ENCODE measurements around the gene TM4SF20.

The TM4SF20 gene

GRCh38 chr2:227335713-227336112 is 43.4 kb downstream of the TM4SF20 start:
- H3K27ac ChIP-seq, result no peak overlapping the region
- DNase-seq, result no peak
- no peak overlapping the region for H3K4me3 ChIP-seq
- no peaks in the 10 kb centered on the region for H3K9me3 ChIP-seq
- H3K4me1 ChIP-seq, result no peaks in the 10 kb centered on the region
- no peak for TF ChIP-seq CTCF (IDR thresholded peaks at IDR 0.05)
- intact Hi-C loops (cut with DNase I; ENCODE audit: low total_unique reads), result no loop called here
- peaks cover 28 to 77% (median 50%) of the 10 kb centered on the region in 3 donors for H3K36me3 ChIP-seq
- no peaks in the 10 kb centered on the region for H3K27me3 ChIP-seq

GRCh38 chr2:227326783-227327182 is 52.3 kb downstream of the TM4SF20 start:
- no peak for DNase-seq
- TF ChIP-seq CTCF (IDR thresholded peaks at IDR 0.05), result no peak
- no peaks in the 10 kb centered on the region for H3K9me3 ChIP-seq
- H3K27ac ChIP-seq, result no peak overlapping the region
- peaks cover 0 to 26% (median 9%) of the 10 kb centered on the region in 4 donors for H3K4me1 ChIP-seq
- intact Hi-C loops (cut with DNase I; ENCODE audit: low total_unique reads), result no loop called here
- H3K36me3 ChIP-seq, result peaks cover 0 to 13% (median 11%) of the 10 kb centered on the region in 3 donors
- H3K4me3 ChIP-seq, result peak overlapping the region; percentile 93 to 95
- H3K27me3 ChIP-seq, result no peaks in the 10 kb centered on the region

GRCh38 chr2:227325839-227326195 is 53.3 kb downstream of the TM4SF20 start:
- H3K36me3 ChIP-seq, result peaks cover 0 to 8% (median 5%) of the 10 kb centered on the region in 3 donors
- H3K9me3 ChIP-seq, result no peaks in the 10 kb centered on the region
- intact Hi-C loops (cut with DNase I; ENCODE audit: low total_unique reads), result no loop called here
- H3K4me3 ChIP-seq, result peak overlapping the region; percentile 93 to 95
- peak overlapping the region; percentile 91 to 92 for H3K27ac ChIP-seq
- DNase-seq, result peak in 1 of 2 donors; percentile 26
- H3K4me1 ChIP-seq, result peaks cover 0 to 26% (median 9%) of the 10 kb centered on the region in 4 donors
- TF ChIP-seq CTCF (IDR thresholded peaks at IDR 0.05), result no peak
- no peaks in the 10 kb centered on the region for H3K27me3 ChIP-seq

- Histone ChIP-seq H3K36me3 (peaks cover 0 to 3% (median 0%) of the 10 kb centered on the region in 3 donors), H3K4me1 (peaks cover 0 to 26% (median 9%) of the 10 kb centered on the region in 4 donors), H3K4me3 (peak within 1 kb of the TSS; percentile 93 to 95), H3K27ac (peak within 1 kb of the TSS; percentile 91 to 92), H3K27me3 (no peaks in the 10 kb centered on the region), H3K9me3 (no peaks in the 10 kb centered on the region)
- intact Hi-C loops (cut with DNase I; ENCODE audit: low total_unique reads), result no loop called here
- TF ChIP-seq CTCF (IDR thresholded peaks at IDR 0.05), result no peak
- DNase-seq, result peak; percentile 91 to 95
These were observed 53.9 kb downstream of the TM4SF20 start, which contains the start of gene MFF for GRCh38 chr2:227324995-227325838. MFF (plus strand) TSS chr2:227325251; CDS start chr2:227330666, 5,415 bp downstream.

- peak overlapping the region; percentile 93 to 95 for H3K4me3 ChIP-seq
- peaks cover 0 to 26% (median 9%) of the 10 kb centered on the region in 4 donors for H3K4me1 ChIP-seq
- H3K27ac ChIP-seq, result peak overlapping the region; percentile 91 to 92
- no peaks in the 10 kb centered on the region for H3K36me3 ChIP-seq
- no peak for DNase-seq
- intact Hi-C loops (cut with DNase I; ENCODE audit: low total_unique reads), result no loop called here
- no peak for TF ChIP-seq CTCF (IDR thresholded peaks at IDR 0.05)
- H3K9me3 ChIP-seq, result no peaks in the 10 kb centered on the region
- no peaks in the 10 kb centered on the region for H3K27me3 ChIP-seq
These were observed 54.5 kb downstream of the TM4SF20 start for GRCh38 chr2:227324642-227324994.

Data from tibial artery (tissue), 4 donors.